Endometrium (tissue), 2 donors: ENCODE data around the gene TBC1D14.

ENCODE experiments used
- FAIRE-seq: peaks from 2 replicates; lab custom pipeline; 2012; peaks lifted over from hg19 to GRCh38; lab: Jason Lieb, UNC
- donor health status: control.
- donor health status: control.

TBC1D14 gene

GRCh38 chr4:7045553-7045952, 135.9 kb downstream of the TBC1D14 start:
- no peak for FAIRE-seq

GRCh38 chr4:7045961-7046921, 136.6 kb downstream of the TBC1D14 start:
- no peak for FAIRE-seq

- FAIRE-seq, result no peak
Measured at GRCh38 chr4:7046971-7047370, 137.3 kb downstream of the TBC1D14 start.

DNA sequence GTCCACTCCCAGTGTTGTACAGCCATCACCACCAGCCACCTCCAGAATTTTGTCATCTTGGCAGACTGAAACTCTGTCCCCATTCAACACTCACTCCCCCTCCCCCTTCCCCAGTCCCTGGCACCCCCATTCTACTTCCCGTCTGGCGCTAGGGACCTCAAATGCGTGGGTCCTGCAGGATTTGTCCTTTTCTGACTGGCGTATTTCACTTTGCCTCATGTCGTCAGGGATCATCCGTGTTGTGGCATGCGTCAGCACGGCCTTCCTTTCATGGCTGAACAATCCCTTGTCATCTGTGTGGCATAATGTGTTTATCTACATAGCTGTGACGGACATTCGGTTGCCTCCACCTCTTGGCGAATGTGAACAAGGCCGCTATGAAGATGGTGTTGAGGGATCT, 139.0 kb downstream of the TBC1D14 start:
- no peak for FAIRE-seq

DNA sequence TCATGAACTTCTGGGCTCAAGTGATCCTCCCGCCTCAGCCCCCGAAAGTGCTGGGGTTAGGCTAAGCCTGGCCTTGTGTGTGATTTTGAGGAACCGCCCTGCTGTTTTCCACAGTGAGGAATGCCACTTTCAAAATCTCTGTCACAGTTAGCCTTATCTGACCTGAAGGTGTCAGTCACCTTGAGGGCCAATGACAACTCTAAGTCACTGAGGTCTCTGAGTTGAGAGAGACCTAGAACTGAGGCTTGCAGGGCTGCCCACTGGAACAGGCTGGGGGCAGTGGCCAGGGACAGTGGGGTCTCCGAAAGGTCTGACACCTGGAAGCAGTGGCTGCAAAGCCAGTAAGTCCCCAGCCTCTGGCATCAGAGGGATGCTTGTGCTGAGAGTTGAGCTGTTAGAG, 139.7 kb downstream of the TBC1D14 start:
- FAIRE-seq, result no peak

- FAIRE-seq, result no peak
Measured at GRCh38 chr4:7049739-7050138, 140.1 kb downstream of the TBC1D14 start.

- no peak for FAIRE-seq
Measured at GRCh38 chr4:7050481-7051143, 141.0 kb downstream of the TBC1D14 start.

GRCh38 chr4:7051144-7051495, 141.5 kb downstream of the TBC1D14 start:
- FAIRE-seq, result no peak

- FAIRE-seq, result no peak
Measured at GRCh38 chr4:7051905-7052304, 142.3 kb downstream of the TBC1D14 start.

DNA sequence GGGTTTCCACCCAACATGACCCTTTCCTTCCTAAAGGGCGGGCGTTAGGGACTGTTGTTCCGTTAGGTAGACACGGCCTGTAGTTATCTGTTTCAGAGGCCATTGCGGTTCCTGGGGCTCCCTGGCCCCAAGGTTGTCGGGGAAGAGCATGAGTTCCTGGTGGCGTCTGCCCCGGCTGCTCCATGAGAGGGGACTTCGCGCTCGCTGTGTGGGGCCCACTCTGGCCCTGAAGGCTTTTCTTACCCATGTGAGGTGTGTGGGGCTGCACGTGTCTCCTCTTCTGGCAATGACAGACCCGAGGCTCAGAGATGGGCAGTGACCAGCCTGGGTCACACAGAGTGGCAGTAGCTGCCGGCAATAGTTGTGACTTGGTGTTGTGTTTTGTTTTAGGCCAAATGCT, 142.7 kb downstream of the TBC1D14 start:
- no peak for FAIRE-seq

GRCh38 chr4:7052923-7053715, 143.5 kb downstream of the TBC1D14 start:
- FAIRE-seq, result no peak

- no peak for FAIRE-seq
Measured at GRCh38 chr4:7054106-7054880, 144.7 kb downstream of the TBC1D14 start.

DNA sequence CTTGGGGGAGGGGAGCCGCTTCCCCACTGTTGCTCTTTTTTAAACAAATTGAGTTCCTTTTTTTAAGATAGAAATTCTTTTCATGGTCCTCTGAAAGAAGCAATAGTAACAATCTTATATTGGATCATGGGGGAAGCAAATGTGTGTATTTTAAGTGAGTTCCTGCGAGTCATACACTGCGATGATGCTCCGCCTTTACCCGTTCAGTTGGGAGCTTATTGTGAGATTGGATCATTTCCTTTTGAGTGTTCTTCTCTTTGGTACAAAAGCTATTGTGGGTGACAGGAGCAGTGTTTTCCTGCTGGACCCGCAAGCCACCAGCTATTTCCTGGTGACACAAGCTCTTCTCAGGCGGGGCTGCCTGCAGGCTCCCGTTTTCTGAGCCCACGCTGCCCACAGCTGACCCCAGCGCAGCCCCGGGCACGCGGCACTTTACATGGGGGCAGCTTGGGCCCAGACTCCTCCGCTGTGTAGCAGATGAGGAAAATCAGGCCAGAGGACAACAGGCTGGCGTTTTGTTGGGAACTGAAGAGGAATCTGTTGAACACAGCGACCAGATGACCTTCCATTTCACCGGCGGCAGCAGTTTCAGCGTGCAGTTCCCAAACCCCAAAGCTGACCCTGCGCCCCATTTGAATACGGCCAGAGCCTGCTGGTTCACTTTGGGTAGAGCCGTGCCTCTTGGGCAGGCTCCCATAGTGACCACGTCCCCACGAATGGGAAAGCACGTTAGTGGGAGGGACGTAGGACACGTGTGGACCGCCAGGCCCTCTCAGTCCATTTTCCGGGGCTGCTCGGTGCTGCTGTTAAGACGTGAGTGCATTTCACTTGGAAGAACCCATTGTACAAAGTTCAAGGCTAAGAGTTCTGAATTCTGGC, 145.7 kb downstream of the TBC1D14 start:
- FAIRE-seq, result no peak

- FAIRE-seq, result no peak
Measured at GRCh38 chr4:7055990-7056325, 146.3 kb downstream of the TBC1D14 start.

GRCh38 chr4:7058792-7059191, 149.2 kb downstream of the TBC1D14 start:
- FAIRE-seq, result no peak

DNA sequence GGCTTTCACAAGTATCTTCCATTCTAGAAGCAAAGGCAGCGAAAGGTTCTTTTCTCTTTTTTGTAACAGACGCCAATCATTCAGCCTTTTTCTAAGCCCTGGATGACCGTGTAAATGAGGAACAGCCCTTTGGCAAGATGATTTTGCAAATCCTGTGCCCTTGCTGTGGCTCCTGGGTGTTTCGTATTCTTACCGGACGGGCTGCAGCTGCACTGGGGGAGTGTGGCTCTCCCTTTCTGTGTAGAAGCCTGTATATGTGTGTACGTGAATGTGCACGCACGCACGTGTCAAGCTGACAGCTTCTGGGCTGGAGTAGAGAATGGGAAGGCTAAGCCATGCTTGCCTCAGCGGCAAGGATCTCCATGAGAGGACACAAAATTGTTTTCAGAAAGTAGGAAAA, 150.0 kb downstream of the TBC1D14 start:
- FAIRE-seq, result no peak

GRCh38 chr4:7060346-7061150, 150.9 kb downstream of the TBC1D14 start:
- FAIRE-seq, result no peak

DNA sequence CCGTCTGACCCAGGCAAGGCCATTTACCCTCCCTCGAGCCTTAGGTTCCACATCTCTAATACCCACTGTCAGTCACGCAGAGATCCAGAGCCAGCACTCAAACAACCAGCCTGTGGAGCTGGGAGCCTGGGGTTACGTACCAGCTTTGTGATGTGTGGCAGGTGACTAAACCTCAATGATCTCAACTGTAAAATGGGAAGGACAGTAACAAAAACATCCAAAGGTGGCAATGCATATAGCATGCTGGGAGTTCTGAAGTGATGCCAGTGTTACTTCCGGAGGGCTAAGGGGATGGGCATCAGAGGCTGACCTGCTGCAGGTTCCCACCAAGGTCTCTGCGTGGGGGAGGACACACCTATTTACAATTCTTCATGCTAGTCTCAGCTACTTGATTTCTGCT, 152.2 kb downstream of the TBC1D14 start:
- FAIRE-seq, result no peak

DNA sequence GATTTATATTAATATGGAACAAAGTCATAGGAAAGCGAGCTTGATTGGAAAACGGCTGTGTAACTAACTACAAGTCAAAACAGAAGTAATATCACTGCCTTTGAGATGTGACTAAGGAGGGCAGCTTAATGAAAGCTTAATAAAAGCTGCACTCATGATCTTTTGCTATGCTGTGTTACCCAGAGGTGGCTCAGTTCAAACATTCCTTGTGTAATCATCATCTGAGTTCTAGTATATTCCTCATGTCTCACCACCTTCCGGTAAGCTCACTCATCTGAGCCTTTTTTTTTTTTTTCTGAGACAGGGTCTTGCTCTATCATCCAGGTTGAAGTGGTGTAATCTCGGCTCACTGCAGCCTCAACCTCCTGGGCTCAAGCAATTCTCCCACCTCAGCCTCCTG, 153.2 kb downstream of the TBC1D14 start:
- no peak for FAIRE-seq

GRCh38 chr4:7063362-7063761, 153.7 kb downstream of the TBC1D14 start:
- no peak for FAIRE-seq
